HEK293 (cell line): Measurements from ENCODE around the gene KIF14.

Experiments used
- CTCF ChIA-PET: fragments of 350-600 bp; formaldehyde crosslinking; extraction: SDS; loops from one replicate; lab custom pipeline; 2021; ENCODE audit warnings: antibody characterized with exemption; lab: Yijun Ruan, JAX
- POLR2A ChIA-PET: fragments of 300-600 bp; formaldehyde crosslinking; extraction: SDS; loops from one replicate; lab custom pipeline; 2020; ENCODE audit warnings: antibody characterized with exemption, inconsistent platforms; lab: Yijun Ruan, JAX
- H3K27ac ChIP-seq: fragments of 200-500 bp; sonication (Bioruptor generic); 2 replicates; pipeline ENCODE4 v1.5.1; 2014; ENCODE audit warnings: low read depth, low read length, control low read depth, inconsistent platforms; ENCODE audit errors: extremely low read depth
- H3K36me3 ChIP-seq, 2 experiments: fragments of 200-500 bp in 1 of 2; sonication (Bioruptor generic) in 1 of 2; 1 replicate in 1 of 2; 2 replicates in 1 of 2; pipeline ENCODE4 v1.5.1; 2014 to 2017; ENCODE audit warnings: inconsistent platforms in 2 of 2, low read length in 2 of 2; ENCODE audit not compliant: control insufficient read depth in 2 of 2, insufficient read depth in 1 of 2
- H3K4me1 ChIP-seq: fragments of 200-500 bp; sonication (Bioruptor generic); 2 replicates; pipeline ENCODE4 v1.5.1; 2014; ENCODE audit warnings: mild to moderate bottlenecking, low read length, inconsistent platforms; ENCODE audit not compliant: control insufficient read depth, insufficient read depth
- H3K4me3 ChIP-seq: 2 replicates; pipeline ENCODE4 v1.5.1; 2011; ENCODE audit warnings: low read depth, mild to moderate bottlenecking, control low read depth, low read length, moderate library complexity
- H3K9me3 ChIP-seq: fragments of 200-500 bp; sonication (Bioruptor generic); 2 replicates; pipeline ENCODE4 v1.5.1; 2014; ENCODE audit warnings: low read depth, low read length, inconsistent platforms; ENCODE audit not compliant: control insufficient read depth, insufficient read depth
- BCL11B ChIP-seq: fragments of 450-650 bp; formaldehyde crosslinking; IDR thresholded peaks from 2 replicates; pipeline ENCODE4 v1.5.1; 2016; ENCODE audit warnings: low read depth, missing biosample characterization, missing genetic modification characterization
- CTCF ChIP-seq: fragments of 450-650 bp; formaldehyde crosslinking; IDR thresholded peaks from 2 replicates; pipeline ENCODE4 v1.5.1; 2016; ENCODE audit warnings: missing biosample characterization, missing genetic modification characterization
- EGR2 ChIP-seq: fragments of 450-650 bp; formaldehyde crosslinking; IDR thresholded peaks from 2 replicates; pipeline ENCODE4 v1.5.1; 2016; ENCODE audit warnings: low read depth, missing biosample characterization, missing genetic modification characterization
- MYNN ChIP-seq: fragments of 450-650 bp; formaldehyde crosslinking; IDR thresholded peaks from 2 replicates; pipeline ENCODE4 v1.5.1; 2016; ENCODE audit warnings: missing biosample characterization, missing genetic modification characterization, borderline replicate concordance
- OVOL3 ChIP-seq: fragments of 450-650 bp; formaldehyde crosslinking; IDR thresholded peaks from 2 replicates; pipeline ENCODE4 v1.5.1; 2016; ENCODE audit warnings: missing biosample characterization, missing genetic modification characterization
- RBAK ChIP-seq: fragments of 450-650 bp; formaldehyde crosslinking; IDR thresholded peaks from 2 replicates; pipeline ENCODE4 v1.5.1; 2016; ENCODE audit warnings: missing biosample characterization, missing genetic modification characterization
- SALL2 ChIP-seq: fragments of 450-650 bp; formaldehyde crosslinking; IDR thresholded peaks from 2 replicates; pipeline ENCODE4 v1.5.0; 2017; ENCODE audit warnings: missing biosample characterization, mild to moderate bottlenecking, missing genetic modification characterization, borderline replicate concordance
- ZBTB6 ChIP-seq: fragments of 450-650 bp; formaldehyde crosslinking; IDR thresholded peaks from 2 replicates; pipeline ENCODE4 v1.5.1; 2017; ENCODE audit warnings: missing biosample characterization, missing genetic modification characterization
- ZFHX2 ChIP-seq: fragments of 450-650 bp; formaldehyde crosslinking; conservative IDR thresholded peaks from 2 replicates; pipeline ENCODE4 v1.5.1; 2016; ENCODE audit warnings: missing biosample characterization, missing genetic modification characterization
- ZFP41 ChIP-seq: fragments of 450-650 bp; formaldehyde crosslinking; IDR thresholded peaks from 2 replicates; pipeline ENCODE4 v1.5.1; 2016; ENCODE audit warnings: missing biosample characterization, missing genetic modification characterization, borderline replicate concordance
- ZNF121 ChIP-seq: fragments of 450-650 bp; formaldehyde crosslinking; IDR thresholded peaks from 2 replicates; pipeline ENCODE4 v1.5.1; 2016; ENCODE audit warnings: missing biosample characterization, missing genetic modification characterization
- ZNF138 ChIP-seq: fragments of 450-650 bp; formaldehyde crosslinking; IDR thresholded peaks from 2 replicates; pipeline ENCODE4 v1.5.1; 2016; ENCODE audit warnings: missing biosample characterization, missing genetic modification characterization, borderline replicate concordance
- ZNF146 ChIP-seq: fragments of 450-650 bp; formaldehyde crosslinking; IDR thresholded peaks from 2 replicates; pipeline ENCODE4 v1.5.1; 2016; ENCODE audit warnings: missing biosample characterization, missing genetic modification characterization
- ZNF214 ChIP-seq: fragments of 450-650 bp; formaldehyde crosslinking; IDR thresholded peaks from 2 replicates; pipeline ENCODE4 v1.5.1; 2017; ENCODE audit warnings: missing biosample characterization, mild to moderate bottlenecking, missing genetic modification characterization, borderline replicate concordance
- ZNF24 ChIP-seq: fragments of 450-650 bp; formaldehyde crosslinking; IDR thresholded peaks from 2 replicates; pipeline ENCODE4 v1.5.1; 2016; ENCODE audit warnings: missing biosample characterization, missing genetic modification characterization
- ZNF280D ChIP-seq: fragments of 450-650 bp; formaldehyde crosslinking; IDR thresholded peaks from 2 replicates; pipeline ENCODE4 v1.5.1; 2016; ENCODE audit warnings: missing biosample characterization, missing genetic modification characterization
- ZNF404 ChIP-seq: fragments of 450-650 bp; formaldehyde crosslinking; IDR thresholded peaks from 2 replicates; pipeline ENCODE4 v1.5.1; 2017; ENCODE audit warnings: missing biosample characterization, missing genetic modification characterization
- ZNF600 ChIP-seq: fragments of 450-650 bp; formaldehyde crosslinking; IDR thresholded peaks from 2 replicates; pipeline ENCODE4 v1.5.1; 2016; ENCODE audit warnings: missing biosample characterization, missing genetic modification characterization
- ZNF658 ChIP-seq: fragments of 450-650 bp; formaldehyde crosslinking; IDR thresholded peaks from 2 replicates; pipeline ENCODE4; 2016; ENCODE audit warnings: missing biosample characterization, missing genetic modification characterization
- ZNF777 ChIP-seq: fragments of 450-650 bp; formaldehyde crosslinking; IDR thresholded peaks from 2 replicates; pipeline ENCODE4 v1.5.1; 2017; ENCODE audit warnings: missing biosample characterization, missing genetic modification characterization, borderline replicate concordance

Gene KIF14

GRCh38 chr1:200665861-200666260, 45.3 kb upstream of the KIF14 start (continued):
- no peak for TF ChIP-seq ZNF24 (tag by site-specific recombination)
- TF ChIP-seq OVOL3 (tag by site-specific recombination) = no peak
- TF ChIP-seq BCL11B = no peak
- TF ChIP-seq ZNF214 (tag by site-specific recombination) = no peak

GRCh38 chr1:200660719-200661118, 40.2 kb upstream of the KIF14 start:
- ChIA-PET CTCF (interaction anchor here (1.3 kb wide), 1 partner anchor 39 kb away, joined by 6 read pairs; no protein-coding TSS in a partner anchor), POLR2A (interaction anchor here (2.6 kb wide), 1 partner anchor 9 kb away, joined by 13 read pairs; the partner anchor contains the start of gene DDX59)
- Histone ChIP-seq H3K9me3 (no peaks in the 10 kb centered on the region), H3K4me1 (no peaks in the 10 kb centered on the region), H3K27ac (no peak overlapping the region), H3K36me3 (peaks cover 37 to 78% of the 10 kb centered on the region in 2 experiments), H3K4me3 (no peak overlapping the region)
- TF ChIP-seq ZBTB6 (tag by site-specific recombination) = no peak

- Histone ChIP-seq H3K9me3 (no peaks in the 10 kb centered on the region), H3K4me1 (no peaks in the 10 kb centered on the region), H3K4me3 (no peak overlapping the region), H3K36me3 (peaks cover 29 to 82% of the 10 kb centered on the region in 2 experiments), H3K27ac (no peak overlapping the region)
- CTCF ChIA-PET = interaction anchor here (0.7 to 1.3 kb wide), 2 partner anchors 20 to 37 kb away, joined by 4 to 6 read pairs; no protein-coding TSS in a partner anchor
- POLR2A ChIA-PET = interaction anchor here (2.6 kb wide), 1 partner anchor 11 kb away, joined by 13 read pairs; the partner anchor contains the start of gene DDX59
- no peak for TF ChIP-seq OVOL3 (tag by site-specific recombination)
- TF ChIP-seq ZNF600 (tag by site-specific recombination) = 0 out of 2 replicates have a peak, but pooled peaks have one; percentile 51
- TF ChIP-seq ZNF121 (tag by site-specific recombination) = no peak
- TF ChIP-seq ZNF777 = no peak
Measured at GRCh38 chr1:200659269-200659668, 38.7 kb upstream of the KIF14 start.

GRCh38 chr1:200658037-200658818, 37.7 kb upstream of the KIF14 start:
- TF ChIP-seq ZNF138 (no peak), EGR2 (peak; percentile 73; the same call in 1 of the 2 replicates), ZFHX2 (tag by site-specific recombination) (peak; percentile 75)
- Histone ChIP-seq H3K27ac (no peak overlapping the region), H3K36me3 (peaks cover 23 to 81% of the 10 kb centered on the region in 2 experiments), H3K9me3 (no peaks in the 10 kb centered on the region), H3K4me1 (no peaks in the 10 kb centered on the region), H3K4me3 (no peak overlapping the region)
- POLR2A ChIA-PET = interaction anchor here (0.9 to 2.6 kb wide), 2 partner anchors 11 to 12 kb away, joined by 7 to 13 read pairs; partner anchors contain the start of gene DDX59
- CTCF ChIA-PET = interaction anchor here (0.6 to 0.7 kb wide), 2 partner anchors 8 to 19 kb away, joined by 3 to 4 read pairs; no protein-coding TSS in a partner anchor

- CTCF ChIA-PET = no interaction called here
- Histone ChIP-seq H3K9me3 (no peaks in the 10 kb centered on the region), H3K36me3 (peaks cover 12 to 54% of the 10 kb centered on the region in 2 experiments; a peak in 2 of 3 replicates), H3K4me3 (no peak overlapping the region), H3K4me1 (no peaks in the 10 kb centered on the region), H3K27ac (no peak overlapping the region)
- POLR2A ChIA-PET = no interaction called here
- TF ChIP-seq ZNF658 (tag by site-specific recombination) (no peak), RBAK (tag by site-specific recombination) (no peak), SALL2 (tag by site-specific recombination) (no peak), ZNF404 (tag by site-specific recombination) (no peak), ZFP41 (tag by site-specific recombination) (no peak), CTCF (tag by site-specific recombination) (no peak), MYNN (tag by site-specific recombination) (no peak), ZNF280D (tag by site-specific recombination) (no peak), ZNF146 (tag by site-specific recombination) (no peak)
Measured at GRCh38 chr1:200654660-200655059, 34.1 kb upstream of the KIF14 start.
